NB4 (cell line): Measurements from ENCODE around the gene NUPR1.

Experiments used
- CTCF ChIP-seq: IDR thresholded peaks from one replicate; pipeline ENCODE4 v1.5.1; 2012; ENCODE audit warnings: low read depth, low read length
- POLR2A ChIP-seq: IDR thresholded peaks from 2 replicates; pipeline ENCODE4 v1.6.1; 2011; ENCODE audit warnings: mild to moderate bottlenecking; ENCODE audit not compliant: insufficient read length; ENCODE audit errors: extremely low read depth
- TF ChIP-seq, protein P1 (sequence below): IDR thresholded peaks from 2 replicates; pipeline ENCODE4 v1.6.1; 2011; ENCODE audit warnings: low read depth, low read length

- TF ChIP-seq CTCF (no peak), POLR2A (no peak)
- TF ChIP-seq, protein P1, sequence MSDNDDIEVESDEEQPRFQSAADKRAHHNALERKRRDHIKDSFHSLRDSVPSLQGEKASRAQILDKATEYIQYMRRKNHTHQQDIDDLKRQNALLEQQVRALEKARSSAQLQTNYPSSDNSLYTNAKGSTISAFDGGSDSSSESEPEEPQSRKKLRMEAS: no peak
Measured at GRCh38 chr16:28569968-28570752, 31.4 kb upstream of the NUPR1 start.
